Measurements from ENCODE around the gene SLC35B4. TPM values are rescaled to one million over a fixed set of nuclear protein-coding genes. Genes with fewer than 3 reads are reported as not detected.

Gene SLC35B4
- total RNA-seq, 4 donors from 2014 or later = 4.5 to 13.2 (median 10.2) TPM

- TF ChIP-seq CTCF (IDR thresholded peaks at IDR 0.05; ENCODE audit: low read depth) = no peak
Measured at GRCh38 chr7:134332892-134333291, 16.2 kb upstream of the SLC35B4 start.

GRCh38 chr7:134331393-134331792 is 14.7 kb upstream of the SLC35B4 start:
- TF ChIP-seq CTCF (IDR thresholded peaks at IDR 0.05; ENCODE audit: low read depth) = no peak

GRCh38 chr7:134330974-134331373 is 14.2 kb upstream of the SLC35B4 start:
- TF ChIP-seq CTCF (IDR thresholded peaks at IDR 0.05; ENCODE audit: low read depth) = no peak

GRCh38 chr7:134329614-134330346 is 13.1 kb upstream of the SLC35B4 start:
- TF ChIP-seq CTCF (IDR thresholded peaks at IDR 0.05; ENCODE audit: low read depth) = no peak

- TF ChIP-seq CTCF (IDR thresholded peaks at IDR 0.05; ENCODE audit: low read depth) = no peak
Measured at GRCh38 chr7:134328900-134329299, 12.2 kb upstream of the SLC35B4 start.

GRCh38 chr7:134327896-134328295 is 11.2 kb upstream of the SLC35B4 start:
- TF ChIP-seq CTCF (IDR thresholded peaks at IDR 0.05; ENCODE audit: low read depth) = no peak

GRCh38 chr7:134324107-134324506 is 7.4 kb upstream of the SLC35B4 start:
- TF ChIP-seq CTCF (IDR thresholded peaks at IDR 0.05; ENCODE audit: low read depth) = no peak
